ENCODE data around the gene BOD1L2. TPM values are rescaled to one million over a fixed set of nuclear protein-coding genes. Genes with fewer than 3 reads are reported as not detected.

The BOD1L2 gene
- total RNA-seq, 1 experiment from 2014 or later: not detected

DNA sequence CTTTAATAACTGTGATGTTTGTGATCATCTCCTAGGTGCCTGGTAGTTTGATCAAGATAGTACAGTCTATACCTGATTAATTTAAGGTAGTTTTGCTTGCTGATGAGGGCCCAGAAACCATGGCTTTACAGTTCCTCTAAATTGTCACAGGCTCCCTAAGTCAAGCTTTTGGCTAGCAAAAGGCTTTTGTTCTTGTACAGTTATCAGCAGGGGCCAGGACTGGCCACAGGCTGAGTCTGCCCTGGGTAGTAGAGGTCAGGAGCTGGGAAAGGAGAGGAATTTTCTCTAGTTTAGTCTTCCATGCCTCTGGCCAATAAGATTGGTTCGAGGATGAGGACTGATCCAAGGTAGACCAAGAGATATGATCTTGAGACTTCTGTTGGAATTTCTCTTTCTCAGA, 3.6 kb upstream of the BOD1L2 start:
- in situ Hi-C loops (cut with HindIII; ENCODE audit: low pct_unique_long_range_greater_than_20kb, low sequenced_read_pairs): no loop called here
- no peak for DNase-seq (ENCODE audit: low read depth, low spot score)

DNA sequence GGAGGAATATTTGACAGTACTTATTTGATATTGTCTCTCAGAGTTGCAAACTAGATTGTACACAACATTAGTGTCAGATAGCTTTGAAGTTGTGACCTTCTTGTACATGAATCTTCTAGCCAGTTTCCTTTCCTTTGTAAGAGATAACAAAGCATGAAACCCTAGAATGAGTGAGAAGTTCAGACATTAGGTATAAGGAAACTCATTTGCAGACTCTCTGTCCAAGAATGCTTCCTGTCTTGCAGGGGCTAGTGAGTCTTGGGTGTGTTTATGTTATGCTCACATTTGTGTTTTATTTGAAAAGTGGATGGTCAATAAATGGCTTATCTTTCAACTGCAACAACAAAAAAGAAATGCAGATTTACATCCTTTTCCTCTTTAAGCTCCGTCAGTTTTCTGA, 1.4 kb downstream of the BOD1L2 start:
- in situ Hi-C loops (cut with HindIII; ENCODE audit: low pct_unique_long_range_greater_than_20kb, low sequenced_read_pairs): no loop called here

DNA sequence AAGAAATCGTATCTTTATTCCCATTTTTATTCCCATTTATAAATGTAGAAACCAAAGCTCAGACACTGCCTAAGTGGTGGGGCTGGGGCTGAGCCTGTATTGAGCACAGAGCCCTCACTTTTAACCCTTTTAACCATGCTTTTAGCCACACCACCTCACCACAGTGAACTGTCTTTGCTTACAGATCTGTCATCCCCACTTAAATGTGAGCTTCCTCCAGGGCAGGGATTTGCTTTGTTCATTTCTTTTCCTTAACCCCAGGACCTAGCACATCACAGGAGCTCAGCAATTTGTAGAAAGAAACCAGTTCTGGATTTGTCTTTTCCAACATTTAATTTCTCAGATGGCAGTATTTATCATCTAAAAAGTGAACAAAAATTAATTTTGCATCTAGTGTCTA, 2.2 kb downstream of the BOD1L2 start:
- DNase-seq (ENCODE audit: low read depth, low spot score): no peak
- in situ Hi-C loops (cut with HindIII; ENCODE audit: low pct_unique_long_range_greater_than_20kb, low sequenced_read_pairs): no loop called here

More for the DNA sequence above, 1.4 kb downstream of the BOD1L2 start:
- no peak for DNase-seq (ENCODE audit: low read depth, low spot score)

DNA sequence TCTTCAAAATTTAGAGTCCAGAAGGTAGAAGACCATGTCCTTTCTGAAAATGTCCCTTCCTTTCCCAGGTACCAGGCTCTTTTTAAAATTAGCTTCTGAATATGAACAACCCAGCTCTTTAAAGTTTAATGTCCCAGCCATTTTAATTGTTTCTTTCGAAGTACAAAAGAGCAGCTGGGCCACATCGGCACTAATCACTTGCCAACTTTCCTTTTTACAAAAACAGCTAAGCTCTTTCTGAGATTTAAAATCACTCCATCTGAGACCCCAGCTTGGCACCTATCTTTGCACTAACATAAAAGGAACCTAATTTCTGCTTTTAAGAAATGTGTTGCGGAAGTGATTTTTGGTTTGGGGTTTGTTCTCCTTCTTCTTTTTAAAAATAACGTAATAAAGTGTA, 2.6 kb downstream of the BOD1L2 start:
- DNase-seq (ENCODE audit: low read depth, low spot score): no peak
- in situ Hi-C loops (cut with HindIII; ENCODE audit: low pct_unique_long_range_greater_than_20kb, low sequenced_read_pairs): no loop called here

DNA sequence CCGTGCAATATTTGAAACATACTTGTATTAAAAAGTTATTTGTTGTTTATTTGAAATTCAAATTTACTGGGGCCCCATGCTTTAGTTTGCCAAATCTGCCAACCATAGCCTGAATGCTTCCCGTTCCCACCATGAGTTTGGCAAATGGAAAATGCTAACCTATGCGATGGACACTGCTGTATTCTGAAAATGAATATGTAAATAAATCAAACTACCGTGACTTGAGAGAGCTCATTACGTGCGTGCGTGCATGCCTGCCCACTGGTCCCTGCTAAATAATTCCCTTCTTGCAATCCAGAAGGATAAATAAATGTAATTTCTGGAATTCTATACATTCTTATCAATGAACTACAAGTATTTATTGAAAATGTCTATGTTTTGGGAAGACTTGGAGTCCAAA, 3.2 kb downstream of the BOD1L2 start:
- DNase-seq (ENCODE audit: low read depth, low spot score): no peak
- in situ Hi-C loops (cut with HindIII; ENCODE audit: low pct_unique_long_range_greater_than_20kb, low sequenced_read_pairs): no loop called here

DNA sequence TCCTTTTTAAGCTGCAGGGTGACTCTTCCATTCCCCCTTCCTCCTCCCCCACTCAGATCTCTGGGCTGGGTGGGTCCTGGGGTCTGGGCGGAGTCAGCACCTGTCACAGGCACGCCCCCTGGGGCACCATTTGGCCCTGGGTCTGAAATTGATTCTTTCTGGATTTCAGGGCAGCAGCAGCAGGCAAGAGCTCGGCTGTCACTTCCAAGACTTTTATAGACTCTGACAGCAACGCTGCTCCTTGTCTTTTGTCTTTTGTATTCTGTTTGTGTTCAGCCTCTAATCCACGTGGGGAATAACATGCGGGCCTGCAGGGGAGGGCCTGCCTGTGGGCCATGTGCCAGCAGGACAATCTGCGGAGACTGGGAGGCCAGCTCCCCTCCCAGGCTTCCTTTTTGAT, 3.9 kb downstream of the BOD1L2 start:
- in situ Hi-C loops (cut with HindIII; ENCODE audit: low pct_unique_long_range_greater_than_20kb, low sequenced_read_pairs): no loop called here
- DNase-seq (ENCODE audit: low read depth, low spot score): peak; percentile 9

DNA sequence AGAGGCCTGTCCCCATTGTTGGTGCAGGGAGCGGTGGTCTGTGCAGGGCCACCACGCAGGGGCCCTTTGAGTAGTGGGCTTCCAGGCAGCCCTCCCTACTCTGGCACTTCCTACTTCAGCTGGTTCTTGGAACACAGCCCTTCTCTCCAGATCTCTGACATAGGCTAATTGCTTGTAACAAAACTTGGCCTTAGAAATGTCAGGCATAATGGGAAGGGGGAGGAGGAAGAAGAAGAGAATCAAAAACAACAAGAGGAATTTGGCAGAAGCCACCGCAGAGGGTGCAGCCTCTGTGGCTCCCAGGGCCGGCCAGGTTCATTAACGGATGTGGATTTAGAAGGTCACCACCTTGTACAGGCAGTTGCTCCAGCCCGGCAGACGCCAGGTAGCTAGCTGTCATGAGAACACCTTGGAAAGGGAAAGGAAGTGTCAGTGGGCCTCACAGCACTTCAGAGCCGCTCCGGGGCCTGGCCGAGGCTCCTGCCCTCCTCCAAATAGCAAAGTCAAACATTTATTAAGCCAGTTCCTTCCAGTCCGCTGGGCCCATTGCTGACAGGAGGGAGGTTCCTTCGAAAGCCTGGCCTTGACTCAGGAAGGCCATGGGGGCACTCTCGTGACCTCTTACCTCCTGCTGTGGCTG, 7.4 kb downstream of the BOD1L2 start:
- DNase-seq (ENCODE audit: low read depth, low spot score): no peak
- in situ Hi-C loops (cut with HindIII; ENCODE audit: low pct_unique_long_range_greater_than_20kb, low sequenced_read_pairs): no loop called here

DNA sequence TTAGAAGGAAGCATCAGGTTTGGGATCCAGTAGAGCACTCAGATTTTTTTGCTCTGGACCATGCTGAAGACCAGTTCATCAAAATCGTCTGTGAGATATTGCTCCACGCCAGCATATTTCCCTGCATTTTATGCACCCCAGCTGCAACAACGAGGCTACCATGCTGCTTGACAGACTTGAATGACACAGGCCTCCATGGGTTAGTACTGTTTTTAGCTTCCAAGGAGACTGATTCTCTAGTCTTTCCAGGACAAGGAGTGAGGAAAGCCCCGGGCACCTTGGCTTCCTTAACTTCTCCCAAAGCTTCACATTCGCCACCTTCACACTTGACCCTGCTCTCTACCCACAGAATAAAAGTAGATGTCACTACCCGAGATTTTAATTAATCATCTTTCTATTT, 17.5 kb downstream of the BOD1L2 start:
- in situ Hi-C loops (cut with HindIII; ENCODE audit: low pct_unique_long_range_greater_than_20kb, low sequenced_read_pairs): no loop called here
- DNase-seq (ENCODE audit: low read depth, low spot score): no peak

DNA sequence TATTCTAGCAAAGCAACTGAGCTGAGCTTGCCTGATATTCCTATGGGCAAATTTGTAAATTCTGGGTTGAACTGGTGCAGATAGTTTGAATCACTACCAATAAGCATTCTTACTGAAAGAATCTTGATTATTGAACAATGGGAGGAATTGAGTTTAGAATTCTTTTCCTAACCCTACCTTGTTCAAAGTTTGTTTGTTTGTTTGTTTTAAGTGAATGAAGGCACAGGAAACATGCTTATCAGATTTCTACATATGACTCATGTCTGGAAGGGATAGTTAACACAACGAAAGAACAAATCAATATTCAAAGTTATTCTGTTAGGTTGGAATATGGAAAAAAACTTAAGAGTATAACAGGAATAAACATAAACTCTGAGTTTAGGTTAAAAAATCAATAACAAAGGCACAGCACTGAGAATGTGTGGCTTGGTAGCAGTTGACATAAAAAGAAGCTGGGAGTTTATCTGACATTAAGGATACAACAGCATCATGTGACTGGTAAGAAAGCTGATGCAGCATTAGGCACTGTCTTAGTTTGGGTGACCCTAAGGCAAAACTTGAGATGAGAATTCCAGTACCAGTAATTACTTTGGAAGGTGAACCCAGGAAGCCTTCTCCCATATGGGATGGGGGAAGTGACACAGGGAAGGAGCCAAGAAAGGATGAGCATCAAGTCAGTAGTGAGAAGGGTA, 20.9 kb downstream of the BOD1L2 start:
- in situ Hi-C loops (cut with HindIII; ENCODE audit: low pct_unique_long_range_greater_than_20kb, low sequenced_read_pairs): no loop called here
- DNase-seq (ENCODE audit: low read depth, low spot score): no peak

DNA sequence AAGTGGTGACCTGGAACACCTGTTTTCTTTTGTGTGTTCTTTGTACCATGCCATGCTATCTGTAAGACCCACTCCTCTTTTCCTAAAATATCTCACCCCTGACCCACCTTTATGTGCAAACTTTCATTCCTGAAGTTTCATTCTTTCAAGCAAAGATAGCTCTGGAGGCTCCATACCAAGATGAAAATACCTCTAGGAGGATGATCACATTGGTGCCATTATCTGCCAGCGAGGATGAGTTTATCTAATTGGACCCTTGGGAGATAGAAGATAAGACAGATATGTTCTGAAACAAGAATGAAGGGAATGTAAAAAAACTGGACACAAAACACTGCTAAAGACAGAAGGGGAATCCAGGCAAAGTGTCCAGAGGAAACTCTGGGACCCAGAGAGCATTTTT, 24.1 kb downstream of the BOD1L2 start:
- in situ Hi-C loops (cut with HindIII; ENCODE audit: low pct_unique_long_range_greater_than_20kb, low sequenced_read_pairs): no loop called here
- no peak for DNase-seq (ENCODE audit: low read depth, low spot score)

DNA sequence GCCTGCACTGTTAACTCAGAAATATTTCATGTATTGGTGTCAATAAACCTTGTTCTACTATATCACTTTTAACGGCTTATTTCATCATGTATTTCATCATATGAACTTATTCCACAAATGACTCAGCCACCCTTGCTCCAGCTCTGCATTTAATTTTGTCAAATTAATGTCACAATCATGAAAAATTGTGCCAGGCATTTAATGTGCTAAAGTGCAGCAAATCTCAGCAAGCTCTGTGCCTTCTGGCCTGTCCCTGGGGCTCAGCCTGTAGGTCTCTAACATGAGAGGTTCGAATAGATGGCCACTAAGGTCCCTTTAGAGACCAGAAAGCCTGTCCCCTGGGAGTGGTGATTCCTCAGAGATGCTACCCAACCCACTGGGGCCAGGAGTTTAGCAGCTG, 28.6 kb downstream of the BOD1L2 start:
- in situ Hi-C loops (cut with HindIII; ENCODE audit: low pct_unique_long_range_greater_than_20kb, low sequenced_read_pairs): no loop called here
- DNase-seq (ENCODE audit: low read depth, low spot score): no peak

DNA sequence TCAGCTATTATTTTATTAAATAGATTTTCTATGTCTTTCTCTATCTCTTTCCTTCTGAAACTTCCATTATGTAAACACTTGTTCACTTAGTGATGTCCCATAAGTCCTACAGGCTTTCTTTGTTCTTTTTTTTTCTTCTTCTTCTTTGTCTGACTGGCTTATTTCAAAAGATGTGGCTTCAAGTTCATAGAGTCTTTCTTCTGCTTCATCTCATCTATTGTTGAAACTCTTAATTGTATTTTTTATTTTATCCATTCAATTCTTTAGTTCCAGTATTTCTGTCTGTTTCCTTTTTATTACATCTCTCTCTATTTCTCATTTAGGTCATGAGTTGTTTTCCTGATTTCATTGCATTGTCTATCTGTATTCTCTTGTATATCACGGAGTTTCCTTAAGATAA, 38.5 kb downstream of the BOD1L2 start:
- in situ Hi-C loops (cut with HindIII; ENCODE audit: low pct_unique_long_range_greater_than_20kb, low sequenced_read_pairs): no loop called here

DNA sequence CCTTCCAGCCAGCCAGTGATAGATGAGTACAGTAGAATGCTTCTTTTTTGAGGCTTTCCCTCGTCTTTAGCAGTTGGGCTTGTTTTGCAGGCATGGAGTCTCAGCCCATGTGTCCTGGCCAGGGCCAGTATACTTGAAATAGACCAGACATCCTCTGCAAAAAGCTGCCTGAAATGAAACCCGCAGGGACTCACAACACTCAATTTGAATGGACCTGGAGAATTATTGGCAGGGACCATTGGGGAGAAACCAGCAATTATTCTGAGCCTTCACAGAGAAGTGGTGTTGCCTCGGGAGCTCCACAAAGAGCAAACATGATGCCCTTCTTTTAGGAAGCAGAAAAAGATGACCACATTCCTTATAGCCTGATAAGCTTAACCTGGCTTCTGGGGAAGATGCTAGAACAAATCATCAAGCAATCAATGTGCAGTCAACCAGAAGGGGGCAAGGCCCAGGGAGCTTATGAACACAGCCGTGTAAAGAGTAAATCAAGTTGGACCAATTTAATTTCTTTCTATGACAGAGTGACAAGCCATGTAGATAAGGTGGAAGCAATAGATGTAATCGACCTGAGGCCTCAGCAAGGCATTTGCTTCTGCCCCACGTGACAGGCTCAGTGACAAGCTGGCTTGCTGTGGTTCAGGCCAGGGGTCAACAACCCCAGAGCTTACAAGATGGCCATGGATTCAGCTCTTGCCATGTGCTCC, 42.1 kb downstream of the BOD1L2 start:
- in situ Hi-C loops (cut with HindIII; ENCODE audit: low pct_unique_long_range_greater_than_20kb, low sequenced_read_pairs): no loop called here
- no peak for DNase-seq (ENCODE audit: low read depth, low spot score)

More for the DNA sequence above, 38.5 kb downstream of the BOD1L2 start:
- DNase-seq (ENCODE audit: low read depth, low spot score): no peak

DNA sequence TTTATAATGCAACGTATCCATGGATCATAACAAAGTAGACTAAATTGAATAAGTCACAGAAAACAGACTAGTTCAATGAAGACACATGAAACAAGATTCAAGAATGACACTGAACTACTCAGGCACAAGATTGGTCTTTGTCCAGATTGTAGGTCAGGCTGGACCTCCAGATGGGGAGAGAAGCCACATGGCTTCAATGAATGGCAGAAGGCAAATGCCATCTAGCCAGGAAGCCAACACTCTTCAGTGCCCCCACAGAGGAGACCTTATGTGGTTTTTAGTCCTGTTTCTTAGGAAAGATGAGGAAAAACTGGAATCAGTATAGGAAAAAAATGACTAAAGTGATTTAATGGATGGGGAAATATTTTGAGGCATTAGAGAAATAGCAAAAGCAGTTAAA, 43.1 kb downstream of the BOD1L2 start:
- DNase-seq (ENCODE audit: low read depth, low spot score): no peak
- in situ Hi-C loops (cut with HindIII; ENCODE audit: low pct_unique_long_range_greater_than_20kb, low sequenced_read_pairs): no loop called here

DNA sequence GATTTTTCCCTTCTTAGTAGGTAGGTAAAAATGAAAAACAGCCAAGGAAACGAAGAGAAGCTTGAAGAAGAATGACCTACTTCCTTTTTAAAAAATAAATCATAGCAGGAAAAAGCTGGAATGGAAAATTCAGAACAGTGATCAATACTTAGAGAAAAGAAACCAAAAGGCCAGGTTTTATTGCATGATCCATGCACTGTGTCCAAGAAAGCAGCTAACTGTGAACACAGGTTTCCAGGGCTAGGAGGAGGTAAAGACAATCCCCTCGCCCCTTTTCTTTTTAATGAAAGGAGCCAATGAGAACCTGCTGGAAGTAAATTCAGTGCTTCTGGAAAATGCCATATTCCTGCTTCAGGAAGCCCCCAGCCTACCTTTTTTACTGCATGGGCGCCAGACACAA, 47.2 kb downstream of the BOD1L2 start:
- no peak for DNase-seq (ENCODE audit: low read depth, low spot score)
- in situ Hi-C loops (cut with HindIII; ENCODE audit: low pct_unique_long_range_greater_than_20kb, low sequenced_read_pairs): no loop called here

DNA sequence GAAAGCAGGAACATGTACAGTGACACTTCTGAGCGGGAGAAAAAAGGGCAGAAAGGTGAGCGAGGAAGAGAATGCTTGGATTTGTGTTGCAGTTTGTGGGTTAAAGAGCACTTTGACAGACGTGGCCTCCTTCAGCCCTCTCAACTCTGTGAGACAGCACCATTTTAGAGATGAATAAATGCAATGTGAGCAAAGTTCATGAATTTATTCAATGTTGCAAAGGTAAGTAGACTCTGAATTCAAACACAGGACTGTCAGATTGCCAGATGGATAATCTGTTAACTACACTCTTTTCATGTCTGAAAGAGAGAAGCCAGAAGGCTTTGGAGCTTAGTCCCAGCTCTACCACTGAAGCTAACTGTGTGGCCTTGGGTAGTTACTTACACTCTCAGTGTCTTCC, 47.7 kb downstream of the BOD1L2 start:
- no peak for DNase-seq (ENCODE audit: low read depth, low spot score)
- in situ Hi-C loops (cut with HindIII; ENCODE audit: low pct_unique_long_range_greater_than_20kb, low sequenced_read_pairs): no loop called here

DNA sequence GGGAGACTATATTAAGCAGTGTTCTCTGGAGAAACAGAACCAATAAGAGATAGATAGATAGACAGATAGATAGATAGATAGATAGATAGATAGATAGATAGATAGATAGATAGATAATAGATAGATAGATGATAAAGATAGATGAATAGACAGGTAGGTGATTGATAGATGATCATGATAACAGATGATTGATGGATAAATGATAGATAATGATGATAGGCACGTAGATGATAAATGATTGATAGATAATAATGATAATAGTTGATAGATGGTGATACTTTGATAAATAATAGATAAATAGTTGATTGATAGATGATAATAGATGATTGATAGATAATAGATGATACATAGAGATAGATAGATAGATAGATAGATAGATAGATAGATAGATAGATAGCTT, 48.5 kb downstream of the BOD1L2 start:
- in situ Hi-C loops (cut with HindIII; ENCODE audit: low pct_unique_long_range_greater_than_20kb, low sequenced_read_pairs): no loop called here
- no peak for DNase-seq (ENCODE audit: low read depth, low spot score)

DNA sequence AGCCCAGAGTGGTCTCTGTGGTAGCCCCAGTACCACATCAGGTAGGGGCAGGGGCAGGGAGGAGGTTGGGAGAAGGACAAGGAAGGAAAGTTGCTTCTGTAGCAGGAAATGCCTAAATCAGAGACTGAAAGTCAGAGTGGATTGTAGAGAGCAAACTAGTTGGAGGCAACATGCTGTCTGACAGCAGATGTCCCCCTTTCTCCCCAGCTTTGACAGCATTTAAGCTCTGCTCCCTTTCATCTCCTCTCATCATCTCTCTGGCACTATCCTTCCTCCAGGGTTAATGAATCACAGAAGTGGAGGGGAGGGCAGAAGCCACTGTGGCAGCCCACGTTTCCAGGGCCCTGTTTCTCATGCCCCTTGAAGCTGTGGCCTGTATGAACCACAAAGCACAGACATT, 50.4 kb downstream of the BOD1L2 start:
- in situ Hi-C loops (cut with HindIII; ENCODE audit: low pct_unique_long_range_greater_than_20kb, low sequenced_read_pairs): no loop called here
- no peak for DNase-seq (ENCODE audit: low read depth, low spot score)

DNA sequence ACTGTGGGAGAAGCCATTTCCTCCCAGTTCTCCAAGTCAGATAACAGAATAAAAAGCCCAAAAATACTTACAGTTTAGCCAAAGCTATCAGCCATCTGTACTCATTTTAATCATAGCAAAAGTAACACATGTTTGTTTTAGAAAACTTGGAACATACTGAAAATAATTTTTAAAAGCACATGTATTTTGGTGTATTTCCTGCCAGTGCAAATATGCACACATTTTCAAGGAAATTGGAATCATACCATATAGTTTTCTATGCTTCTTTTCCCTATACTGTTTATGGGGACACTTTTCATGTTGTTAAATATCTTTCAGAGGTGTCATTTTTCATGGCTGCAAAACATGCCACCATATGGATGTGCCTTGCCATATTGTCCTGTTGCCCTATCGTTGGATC, 51.2 kb downstream of the BOD1L2 start:
- no peak for DNase-seq (ENCODE audit: low read depth, low spot score)
- in situ Hi-C loops (cut with HindIII; ENCODE audit: low pct_unique_long_range_greater_than_20kb, low sequenced_read_pairs): no loop called here

Measured in SK-MEL-5 (cell line).